ENCODE measurements around the gene GDPD5. TPM values are rescaled to one million over a fixed set of nuclear protein-coding genes. Genes with fewer than 3 reads are reported as not detected.

GDPD5 gene
- total RNA-seq, 2 experiments from 2014 or later, result 13.5 to 57.3 TPM

DNA sequence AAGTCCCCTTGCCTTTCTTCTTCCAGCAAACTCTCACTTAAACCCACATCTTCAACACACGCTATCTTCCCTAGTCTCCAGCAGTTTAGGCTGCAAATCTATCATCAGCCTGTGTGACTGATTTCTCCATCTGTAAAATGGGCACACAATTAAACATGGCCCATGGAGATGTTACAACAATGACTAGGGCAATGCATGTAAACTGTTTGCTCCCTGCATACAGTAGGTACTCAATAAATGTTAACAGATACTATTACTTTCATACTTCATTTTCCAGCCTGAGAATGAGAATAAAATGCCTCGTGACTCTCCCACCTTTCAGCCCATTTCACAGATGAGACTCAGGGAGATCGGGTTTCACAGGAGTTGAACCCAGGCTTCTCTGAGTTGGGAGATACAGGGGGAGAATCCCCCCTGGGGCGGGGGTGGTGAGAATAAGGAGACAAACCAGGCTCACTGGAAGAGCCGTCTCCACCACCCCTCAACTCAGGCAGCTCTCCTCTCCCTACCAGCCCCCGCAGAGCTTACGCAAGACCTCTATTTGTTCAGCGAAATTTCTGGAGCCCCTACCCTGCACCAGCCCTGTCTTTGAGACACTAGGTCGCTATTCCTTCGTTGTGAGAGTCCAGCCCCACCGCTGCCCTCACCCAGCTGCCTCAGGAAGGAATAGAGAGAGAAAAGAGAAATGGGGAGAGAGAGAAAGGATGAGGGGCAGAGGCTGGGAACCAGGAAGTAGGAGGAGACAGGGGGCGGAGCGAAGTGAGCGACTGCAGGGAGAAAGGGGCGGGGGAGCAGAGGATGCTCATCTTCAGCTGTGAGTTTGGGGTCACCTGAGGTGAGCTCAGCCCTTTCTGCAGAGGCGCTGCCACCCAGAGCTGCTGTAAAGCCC is 50.6 kb downstream of the GDPD5 start:
- POLR2A ChIA-PET, result interaction anchor here (0.7 kb wide), 1 partner anchor 1844 kb away, joined by 3 read pairs; no protein-coding TSS in a partner anchor
- Histone ChIP-seq H3K36me3 (ENCODE audit: insufficient read depth, low read length) (no peaks in the 10 kb centered on the region), H3K4me3 (ENCODE audit: low read depth, low read length, poor library complexity, severe bottlenecking) (no peak overlapping the region), H2AFZ (ENCODE audit: low read length) (peak overlapping the region; percentile 50; the same call in 1 of the 2 replicates), H3K9me2 (ENCODE audit: insufficient read depth, low read length) (no peaks in the 10 kb centered on the region), H3K4me2 (ENCODE audit: low read length) (peak overlapping the region; percentile 37), H3K79me2 (ENCODE audit: insufficient read depth, low read depth, low read length) (no peaks in the 10 kb centered on the region), H3K9me3 (ENCODE audit: low read length) (no peaks in the 10 kb centered on the region), H4K20me1 (ENCODE audit: insufficient read depth, low read length) (no peaks in the 10 kb centered on the region), H3K27ac (ENCODE audit: low read depth, low read length, poor library complexity, severe bottlenecking) (no peak overlapping the region), H3K4me1 (ENCODE audit: insufficient read depth, low read length, poor library complexity, severe bottlenecking) (peaks cover 23% of the 10 kb centered on the region)
- no peak for TF ChIP-seq EZH2phosphoT487 (IDR thresholded peaks at IDR 0.05; ENCODE audit: borderline replicate concordance, low read depth, low read length)
- TF ChIP-seq, protein P1, sequence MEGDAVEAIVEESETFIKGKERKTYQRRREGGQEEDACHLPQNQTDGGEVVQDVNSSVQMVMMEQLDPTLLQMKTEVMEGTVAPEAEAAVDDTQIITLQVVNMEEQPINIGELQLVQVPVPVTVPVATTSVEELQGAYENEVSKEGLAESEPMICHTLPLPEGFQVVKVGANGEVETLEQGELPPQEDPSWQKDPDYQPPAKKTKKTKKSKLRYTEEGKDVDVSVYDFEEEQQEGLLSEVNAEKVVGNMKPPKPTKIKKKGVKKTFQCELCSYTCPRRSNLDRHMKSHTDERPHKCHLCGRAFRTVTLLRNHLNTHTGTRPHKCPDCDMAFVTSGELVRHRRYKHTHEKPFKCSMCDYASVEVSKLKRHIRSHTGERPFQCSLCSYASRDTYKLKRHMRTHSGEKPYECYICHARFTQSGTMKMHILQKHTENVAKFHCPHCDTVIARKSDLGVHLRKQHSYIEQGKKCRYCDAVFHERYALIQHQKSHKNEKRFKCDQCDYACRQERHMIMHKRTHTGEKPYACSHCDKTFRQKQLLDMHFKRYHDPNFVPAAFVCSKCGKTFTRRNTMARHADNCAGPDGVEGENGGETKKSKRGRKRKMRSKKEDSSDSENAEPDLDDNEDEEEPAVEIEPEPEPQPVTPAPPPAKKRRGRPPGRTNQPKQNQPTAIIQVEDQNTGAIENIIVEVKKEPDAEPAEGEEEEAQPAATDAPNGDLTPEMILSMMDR (conservative IDR thresholded peaks at IDR 0.05; ENCODE audit: low read length), result no peak
- intact Hi-C loops (cut with micrococcal nuclease; ENCODE audit: unreplicated experiment), result no loop called here
- CTCF ChIA-PET (ENCODE audit: unreplicated experiment), result no interaction called here
- peak; percentile 61 for DNase-seq (ENCODE audit: low spot score)
- BruUV-seq (replicated peaks), result no TSS peak

- intact Hi-C loops (cut with micrococcal nuclease; ENCODE audit: unreplicated experiment), result no loop called here
- Histone ChIP-seq H3K4me1 (ENCODE audit: insufficient read depth, low read length, poor library complexity, severe bottlenecking) (peaks cover 23% of the 10 kb centered on the region), H4K20me1 (ENCODE audit: insufficient read depth, low read length) (no peaks in the 10 kb centered on the region), H3K36me3 (ENCODE audit: insufficient read depth, low read length) (no peaks in the 10 kb centered on the region), H3K4me2 (ENCODE audit: low read length) (no peak overlapping the region), H3K4me3 (ENCODE audit: low read depth, low read length, poor library complexity, severe bottlenecking) (no peak overlapping the region), H3K9me3 (ENCODE audit: low read length) (no peaks in the 10 kb centered on the region), H2AFZ (ENCODE audit: low read length) (no peak overlapping the region), H3K9me2 (ENCODE audit: insufficient read depth, low read length) (no peaks in the 10 kb centered on the region), H3K27ac (ENCODE audit: low read depth, low read length, poor library complexity, severe bottlenecking) (no peak overlapping the region), H3K79me2 (ENCODE audit: insufficient read depth, low read depth, low read length) (no peaks in the 10 kb centered on the region)
- ChIA-PET CTCF (ENCODE audit: unreplicated experiment) (no interaction called here), POLR2A (no interaction called here)
- peak; percentile 11 for DNase-seq (ENCODE audit: low spot score)
- no peak for TF ChIP-seq EZH2phosphoT487 (IDR thresholded peaks at IDR 0.05; ENCODE audit: borderline replicate concordance, low read depth, low read length)
- TF ChIP-seq, protein P1 (conservative IDR thresholded peaks at IDR 0.05; ENCODE audit: low read length), result no peak
- BruUV-seq (replicated peaks), result no TSS peak
Observed at GRCh38 chr11:75474240-75474639, 51.5 kb downstream of the GDPD5 start.

- Histone ChIP-seq H3K4me3 (ENCODE audit: low read depth, low read length, poor library complexity, severe bottlenecking) (no peak overlapping the region), H3K27ac (ENCODE audit: low read depth, low read length, poor library complexity, severe bottlenecking) (no peak overlapping the region), H2AFZ (ENCODE audit: low read length) (no peak overlapping the region), H3K79me2 (ENCODE audit: insufficient read depth, low read depth, low read length) (no peaks in the 10 kb centered on the region), H3K4me2 (ENCODE audit: low read length) (no peak overlapping the region), H3K36me3 (ENCODE audit: insufficient read depth, low read length) (no peaks in the 10 kb centered on the region), H3K9me2 (ENCODE audit: insufficient read depth, low read length) (no peaks in the 10 kb centered on the region), H3K4me1 (ENCODE audit: insufficient read depth, low read length, poor library complexity, severe bottlenecking) (peaks cover 23% of the 10 kb centered on the region), H4K20me1 (ENCODE audit: insufficient read depth, low read length) (no peaks in the 10 kb centered on the region), H3K9me3 (ENCODE audit: low read length) (no peaks in the 10 kb centered on the region)
- TF ChIP-seq, protein P1 (conservative IDR thresholded peaks at IDR 0.05; ENCODE audit: low read length), result no peak
- TF ChIP-seq EZH2phosphoT487 (IDR thresholded peaks at IDR 0.05; ENCODE audit: borderline replicate concordance, low read depth, low read length), result no peak
- DNase-seq (ENCODE audit: low spot score), result no peak
- ChIA-PET POLR2A (no interaction called here), CTCF (ENCODE audit: unreplicated experiment) (no interaction called here)
- intact Hi-C loops (cut with micrococcal nuclease; ENCODE audit: unreplicated experiment), result no loop called here
- BruUV-seq (replicated peaks), result no TSS peak
Observed at GRCh38 chr11:75473684-75474083, 52.1 kb downstream of the GDPD5 start.
